GM19467 (cell line): ENCODE measurements around the gene CAMK1.

ENCODE experiments used
- ATAC-seq: cut with Tn5 transposase; IDR thresholded peaks from one replicate; pipeline ENCODE4 v1.9.1; 2021; ENCODE audit warnings: mild to moderate bottlenecking, moderate library complexity; ENCODE audit not compliant: unreplicated experiment

The CAMK1 gene

GRCh38 chr3:9769426-9770275 lies at the start of gene CAMK1:
CAMK1 (minus strand) TSS chr3:9769947; CDS start chr3:9767749, 2,198 bp downstream.
- ATAC-seq: peak; percentile 48

- no peak for ATAC-seq
Measured at GRCh38 chr3:9818666-9819335, 49.1 kb upstream of the CAMK1 start.

- no peak for ATAC-seq
Measured at GRCh38 chr3:9817436-9817835, 47.7 kb upstream of the CAMK1 start.

- no peak for ATAC-seq
Measured at GRCh38 chr3:9815986-9816385, 46.2 kb upstream of the CAMK1 start.

- no peak for ATAC-seq
Measured at GRCh38 chr3:9812870-9813483, 43.2 kb upstream of the CAMK1 start.

GRCh38 chr3:9810846-9811245 lies 41.1 kb upstream of the CAMK1 start:
- ATAC-seq: no peak

GRCh38 chr3:9810433-9810770 lies 40.7 kb upstream of the CAMK1 start:
- ATAC-seq: no peak

GRCh38 chr3:9809615-9810432 lies 40.1 kb upstream of the CAMK1 start, which contains the start of gene TTLL3:
TTLL3 (plus strand) TSS chr3:9810262; CDS start chr3:9810662, 400 bp downstream.
- peak; percentile 48 for ATAC-seq

GRCh38 chr3:9809239-9809614 lies 39.5 kb upstream of the CAMK1 start:
- ATAC-seq: peak; percentile 4

- ATAC-seq: peak; percentile 39
Measured at GRCh38 chr3:9808345-9809037, 38.7 kb upstream of the CAMK1 start.

- ATAC-seq: no peak
Measured at GRCh38 chr3:9807981-9808344, 38.2 kb upstream of the CAMK1 start.

- no peak for ATAC-seq
Measured at GRCh38 chr3:9806688-9807589, 37.2 kb upstream of the CAMK1 start.

- ATAC-seq: no peak
Measured at GRCh38 chr3:9806137-9806536, 36.4 kb upstream of the CAMK1 start.

- ATAC-seq: no peak
Measured at GRCh38 chr3:9804996-9805395, 35.2 kb upstream of the CAMK1 start.

- ATAC-seq: no peak
Measured at GRCh38 chr3:9803494-9803893, 33.7 kb upstream of the CAMK1 start.

- no peak for ATAC-seq
Measured at GRCh38 chr3:9800529-9800928, 30.8 kb upstream of the CAMK1 start.

GRCh38 chr3:9797196-9797945 lies 27.6 kb upstream of the CAMK1 start:
- ATAC-seq: no peak

GRCh38 chr3:9795207-9795606 lies 25.5 kb upstream of the CAMK1 start:
- no peak for ATAC-seq

GRCh38 chr3:9794400-9794799 lies 24.7 kb upstream of the CAMK1 start:
- ATAC-seq: no peak
